HepG2 (cell line): ENCODE data around the gene RCBTB2. TPM values are rescaled to one million over a fixed set of nuclear protein-coding genes. Genes with fewer than 3 reads are reported as not detected.

Experiments
- ATAC-seq: fragments of 200-7000 bp; cut with Tn5 transposase; 3 replicates; pipeline ENCODE4 v1.9.1; 2020; ENCODE audit warnings: mild to moderate bottlenecking, moderate library complexity
- BruUV-seq: library from RNA; stranded (reverse); fragments of 400-500 nt; replicated peaks from 2 replicates; lab custom pipeline; 2021; lab: Mats Ljungman, UMichigan
- CTCF ChIA-PET: fragments of 300-600 bp; formaldehyde crosslinking; extraction: SDS; loops from one replicate; lab custom pipeline; 2021; ENCODE audit warnings: low total read pairs, inconsistent platforms, low intra/inter-chr PET ratio; lab: Yijun Ruan, JAX
- POLR2A ChIA-PET: fragments of 350-600 bp; sonication (Branson Sonifier 250); formaldehyde crosslinking; loops from one replicate; lab custom pipeline; 2020; ENCODE audit warnings: antibody characterized with exemption, inconsistent platforms; lab: Yijun Ruan, JAX
- DNase-seq: peaks from one replicate; pipeline ENCODE4 v3.0.0-alpha.2; 2015; ENCODE audit warnings: low spot score
- FAIRE-seq: peaks from 3 replicates; lab custom pipeline; 2011; peaks lifted over from hg19 to GRCh38; lab: Jason Lieb, UNC
- H2AFZ ChIP-seq: one replicate; pipeline ENCODE4 v1.6.1; 2011; ENCODE audit warnings: low read length, inconsistent platforms
- H3K27ac ChIP-seq: fragments of 300-600 bp; 3 replicates; pipeline ENCODE4 v1.8.0; 2011; ENCODE audit warnings: mixed run types, mild to moderate bottlenecking, mixed read lengths, low read length, inconsistent platforms; ENCODE audit not compliant: insufficient read depth; ENCODE audit errors: extremely low read length
- H3K27me3 ChIP-seq, 2 experiments: fragments of 200-600 bp in 1 of 2; 2 replicates in 1 of 2; 3 replicates in 1 of 2; pipeline versions ENCODE4 v1.6.0 to v1.8.0; 2011; ENCODE audit warnings: low read length in 2 of 2, mild to moderate bottlenecking in 2 of 2, moderate library complexity in 2 of 2, inconsistent platforms in 1 of 2; ENCODE audit not compliant: insufficient read depth in 2 of 2, control insufficient read depth in 1 of 2
- H3K36me3 ChIP-seq, 2 experiments: fragments of 200-600 bp in 1 of 2; replicated peaks in 1 of 2; 2 replicates in 1 of 2; 3 replicates in 1 of 2; pipeline versions ENCODE4 v1.5.1 to v1.8.0; 2011; ENCODE audit warnings: low read length in 2 of 2, inconsistent platforms in 1 of 2; ENCODE audit not compliant: insufficient read depth in 2 of 2, control insufficient read depth in 1 of 2
- H3K4me1 ChIP-seq: 2 replicates; pipeline ENCODE4 v1.5.1; 2012; ENCODE audit warnings: low read length, inconsistent platforms; ENCODE audit not compliant: insufficient read depth
- H3K4me2 ChIP-seq: 2 replicates; pipeline ENCODE4 v1.6.0; 2011; ENCODE audit warnings: low read depth, low read length, inconsistent platforms
- H3K4me3 ChIP-seq, 3 experiments: fragments of 200-600 bp in 1 of 3; sonication (generic), shearing (Covaris generic) in 1 of 3; replicated peaks in 1 of 3; 2 replicates each; pipeline ENCODE4 v1.5.1; 2011 to 2016; ENCODE audit warnings: low read length in 3 of 3, inconsistent platforms in 2 of 3, low read depth in 2 of 3, mild to moderate bottlenecking in 2 of 3, control low read depth in 1 of 3, mixed read lengths in 1 of 3; ENCODE audit not compliant: insufficient read depth in 1 of 3
- H3K79me2 ChIP-seq: one replicate; pipeline ENCODE4 v1.6.1; 2011; ENCODE audit warnings: low read length, inconsistent platforms; ENCODE audit not compliant: insufficient read depth
- H3K9ac ChIP-seq: 2 replicates; pipeline ENCODE4 v1.6.0; 2011; ENCODE audit warnings: mild to moderate bottlenecking, low read depth, low read length, inconsistent platforms; ENCODE audit not compliant: insufficient read depth
- H3K9me3 ChIP-seq: 2 replicates; pipeline ENCODE4 v1.5.1; 2012; ENCODE audit warnings: mild to moderate bottlenecking, low read length
- H4K20me1 ChIP-seq: 2 replicates; pipeline ENCODE4 v1.6.0; 2011; ENCODE audit warnings: inconsistent platforms, mild to moderate bottlenecking, low read length, moderate library complexity; ENCODE audit not compliant: insufficient read depth
- GTF3A ChIP-seq: sonication (generic); formaldehyde crosslinking; conservative IDR thresholded peaks from 2 replicates; pipeline ENCODE4 v1.4.0; 2020; ENCODE audit warnings: mild to moderate bottlenecking, missing genetic modification reagents
- IRF2 ChIP-seq: IDR thresholded peaks from 2 replicates; pipeline ENCODE4 v1.6.1; 2018; ENCODE audit warnings: missing genetic modification reagents, missing compliant biosample characterization
- ZFP36 ChIP-seq: fragments of 150-350 bp; IDR thresholded peaks from 2 replicates; pipeline ENCODE4 v1.6.1; 2018; ENCODE audit warnings: borderline replicate concordance, low read length, low read depth; ENCODE audit not compliant: partially characterized antibody
- WGBS: methylation state at CpG from one replicate; pipeline ENCODE4 v1.1.6; 2017; ENCODE audit warnings: low lambda C conversion rate; 5-methylcytosine and 5-hydroxymethylcytosine counted together
- in situ Hi-C: cut with HindIII; loops from 2 replicates; pipeline ENCODE4 v1.10.0; 2017; ENCODE audit warnings: low pct_unique_long_range_greater_than_20kb; ENCODE audit not compliant: extremely low pct_ligation_motif_present
- intact Hi-C: fragments of 100-400 bp; cut with micrococcal nuclease; formaldehyde crosslinking; loops from one replicate; pipeline ENCODE4 v1.10.0; 2022; ENCODE audit not compliant: unreplicated experiment
- polyA plus RNA-seq, 8 experiments: library from polyadenylated mRNA; depleted of rRNA in 3 of 8; stranded (reverse) in 7 of 8; unstranded in 1 of 8; fragments of >200 nt; fragmentation: Illumina TruSeq in 4 of 8; extraction: Trizol in 4 of 8; gene quantifications; 2 replicates each; pipeline versions ENCODE4 v1.2.1 to v1.2.3, GENCODE V29; 2011 to 2016; ENCODE audit warnings: low read depth in 4 of 8, missing spikeins in 1 of 8, mixed read lengths in 1 of 8; ENCODE audit not compliant: insufficient read depth in 1 of 8
- total RNA-seq, 5 experiments: library from RNA; depleted of rRNA; stranded (reverse); fragments of >200 nt; fragmentation: Illumina TruSeq; extraction: Trizol; gene quantifications; 2 replicates each; pipeline ENCODE4 v1.2.3, GENCODE V29; 2016; ENCODE audit warnings: low read depth in 1 of 5
- TF ChIP-seq, protein P1 (sequence below): sonication (generic); formaldehyde crosslinking; IDR thresholded peaks from 2 replicates; pipeline ENCODE4 v1.9.0; 2021; ENCODE audit warnings: missing genetic modification reagents, borderline replicate concordance
- TF ChIP-seq, protein P2 (sequence below): IDR thresholded peaks from 2 replicates; pipeline ENCODE4 v1.6.1; 2016; ENCODE audit warnings: missing genetic modification reagents, missing compliant biosample characterization
- TF ChIP-seq, protein P3 (sequence below): sonication (generic); formaldehyde crosslinking; IDR thresholded peaks from 2 replicates; pipeline ENCODE4 v1.4.0; 2020; ENCODE audit warnings: mild to moderate bottlenecking, missing genetic modification reagents

RCBTB2 gene
- total and polyA plus RNA-seq, 2 of the 13 experiments (the other 11 are each of a cell fraction or from before 2014, with no cell fraction given) = 1.9 to 2.7 TPM

DNA sequence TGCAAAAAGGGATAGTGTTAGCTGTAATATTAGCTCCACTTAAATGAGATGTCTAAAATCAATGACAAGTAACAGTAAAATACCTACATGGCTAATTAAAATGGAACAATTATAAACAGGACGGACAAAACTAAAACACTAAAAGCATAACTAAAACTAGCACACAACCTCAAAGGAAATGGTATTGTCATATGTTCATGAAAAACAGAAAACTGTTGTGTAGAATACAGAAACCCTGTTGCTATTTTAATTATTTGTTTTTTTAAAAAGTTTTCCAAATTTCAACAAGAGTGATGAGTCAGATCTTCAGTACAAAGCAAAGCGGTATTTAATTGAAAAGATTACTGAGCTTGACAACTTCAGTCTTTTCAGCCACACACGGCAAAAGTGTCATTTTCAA, 4.2 kb downstream of the RCBTB2 start:
- no peaks in the 10 kb centered on the region for H3K9me3 ChIP-seq
- H3K4me1 ChIP-seq = peaks cover 20% of the 10 kb centered on the region
- no peak overlapping the region for H3K4me3 ChIP-seq
- 95% methylated on average over 3 of the region's 3 CpGs for WGBS
- no peak overlapping the region for H3K27ac ChIP-seq
- no peaks in the 10 kb centered on the region for H4K20me1 ChIP-seq
- ATAC-seq (no peak), DNase-seq (no peak), FAIRE-seq (no peak)
- no peak overlapping the region for H2AFZ ChIP-seq
- no peaks in the 10 kb centered on the region for H3K36me3 ChIP-seq
- H3K9ac ChIP-seq = no peak overlapping the region
- no peak overlapping the region for H3K4me2 ChIP-seq
- H3K27me3 ChIP-seq = no peaks in the 10 kb centered on the region; a peak in 1 of 5 replicates
- H3K79me2 ChIP-seq = no peaks in the 10 kb centered on the region
- in situ Hi-C loops (no loop called here), intact Hi-C loops (no loop called here)
- no TSS peak for BruUV-seq
- ChIA-PET CTCF (no interaction called here), POLR2A (no interaction called here)
- TF ChIP-seq, protein P1, sequence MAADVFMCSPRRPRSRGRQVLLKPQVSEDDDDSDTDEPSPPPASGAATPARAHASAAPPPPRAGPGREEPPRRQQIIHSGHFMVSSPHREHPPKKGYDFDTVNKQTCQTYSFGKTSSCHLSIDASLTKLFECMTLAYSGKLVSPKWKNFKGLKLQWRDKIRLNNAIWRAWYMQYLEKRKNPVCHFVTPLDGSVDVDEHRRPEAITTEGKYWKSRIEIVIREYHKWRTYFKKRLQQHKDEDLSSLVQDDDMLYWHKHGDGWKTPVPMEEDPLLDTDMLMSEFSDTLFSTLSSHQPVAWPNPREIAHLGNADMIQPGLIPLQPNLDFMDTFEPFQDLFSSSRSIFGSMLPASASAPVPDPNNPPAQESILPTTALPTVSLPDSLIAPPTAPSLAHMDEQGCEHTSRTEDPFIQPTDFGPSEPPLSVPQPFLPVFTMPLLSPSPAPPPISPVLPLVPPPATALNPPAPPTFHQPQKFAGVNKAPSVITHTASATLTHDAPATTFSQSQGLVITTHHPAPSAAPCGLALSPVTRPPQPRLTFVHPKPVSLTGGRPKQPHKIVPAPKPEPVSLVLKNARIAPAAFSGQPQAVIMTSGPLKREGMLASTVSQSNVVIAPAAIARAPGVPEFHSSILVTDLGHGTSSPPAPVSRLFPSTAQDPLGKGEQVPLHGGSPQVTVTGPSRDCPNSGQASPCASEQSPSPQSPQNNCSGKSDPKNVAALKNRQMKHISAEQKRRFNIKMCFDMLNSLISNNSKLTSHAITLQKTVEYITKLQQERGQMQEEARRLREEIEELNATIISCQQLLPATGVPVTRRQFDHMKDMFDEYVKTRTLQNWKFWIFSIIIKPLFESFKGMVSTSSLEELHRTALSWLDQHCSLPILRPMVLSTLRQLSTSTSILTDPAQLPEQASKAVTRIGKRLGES (CRISPR knock-in tag) = no peak
- TF ChIP-seq IRF2 (CRISPR knock-in tag) (no peak), GTF3A (CRISPR knock-in tag) (no peak), ZFP36 (no peak)
- TF ChIP-seq, protein P2, sequence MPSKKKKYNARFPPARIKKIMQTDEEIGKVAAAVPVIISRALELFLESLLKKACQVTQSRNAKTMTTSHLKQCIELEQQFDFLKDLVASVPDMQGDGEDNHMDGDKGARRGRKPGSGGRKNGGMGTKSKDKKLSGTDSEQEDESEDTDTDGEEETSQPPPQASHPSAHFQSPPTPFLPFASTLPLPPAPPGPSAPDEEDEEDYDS (CRISPR knock-in tag) = no peak
- TF ChIP-seq, protein P3, sequence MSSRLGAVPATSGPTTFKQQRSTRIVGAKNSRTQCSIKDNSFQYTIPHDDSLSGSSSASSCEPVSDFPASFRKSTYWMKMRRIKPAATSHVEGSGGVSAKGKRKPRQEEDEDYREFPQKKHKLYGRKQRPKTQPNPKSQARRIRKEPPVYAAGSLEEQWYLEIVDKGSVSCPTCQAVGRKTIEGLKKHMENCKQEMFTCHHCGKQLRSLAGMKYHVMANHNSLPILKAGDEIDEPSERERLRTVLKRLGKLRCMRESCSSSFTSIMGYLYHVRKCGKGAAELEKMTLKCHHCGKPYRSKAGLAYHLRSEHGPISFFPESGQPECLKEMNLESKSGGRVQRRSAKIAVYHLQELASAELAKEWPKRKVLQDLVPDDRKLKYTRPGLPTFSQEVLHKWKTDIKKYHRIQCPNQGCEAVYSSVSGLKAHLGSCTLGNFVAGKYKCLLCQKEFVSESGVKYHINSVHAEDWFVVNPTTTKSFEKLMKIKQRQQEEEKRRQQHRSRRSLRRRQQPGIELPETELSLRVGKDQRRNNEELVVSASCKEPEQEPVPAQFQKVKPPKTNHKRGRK (CRISPR knock-in tag) = no peak
